ENCODE measurements around the gene IP6K3.
A peak's percentile ranks its signal among the peaks of the same experiment; 100 is the strongest.

IP6K3 gene

DNA sequence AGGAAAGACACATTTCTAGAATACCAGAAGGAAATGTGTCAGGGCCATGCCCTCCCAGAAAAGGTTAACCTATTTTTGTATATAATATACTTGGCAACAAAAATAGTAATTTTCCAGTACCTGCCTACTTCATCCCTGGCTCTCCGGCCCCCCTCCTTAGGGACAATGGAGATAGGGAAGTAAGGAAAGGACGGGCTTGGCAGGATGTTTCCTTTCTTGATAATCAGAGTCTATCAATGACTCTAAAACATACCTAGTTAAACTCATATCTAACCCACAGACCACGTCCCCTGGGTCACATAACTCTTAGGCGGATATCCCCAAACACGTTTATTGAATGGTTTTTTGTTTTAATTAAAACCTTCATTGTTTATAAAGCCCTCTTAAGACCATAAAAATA is 47.0 kb downstream of the IP6K3 start:
- DNase-seq (ENCODE audit: low read depth), result no peak
- TF ChIP-seq MYC (IDR thresholded peaks at IDR 0.05; ENCODE audit: low read depth, low read length) (no peak), POLR2A (IDR thresholded peaks at IDR 0.05; ENCODE audit: extremely low read depth, insufficient read length) (no peak)
- TF ChIP-seq, protein P1, sequence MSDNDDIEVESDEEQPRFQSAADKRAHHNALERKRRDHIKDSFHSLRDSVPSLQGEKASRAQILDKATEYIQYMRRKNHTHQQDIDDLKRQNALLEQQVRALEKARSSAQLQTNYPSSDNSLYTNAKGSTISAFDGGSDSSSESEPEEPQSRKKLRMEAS (IDR thresholded peaks at IDR 0.05; ENCODE audit: low read depth, low read length), result no peak
- TF ChIP-seq, protein P2, sequence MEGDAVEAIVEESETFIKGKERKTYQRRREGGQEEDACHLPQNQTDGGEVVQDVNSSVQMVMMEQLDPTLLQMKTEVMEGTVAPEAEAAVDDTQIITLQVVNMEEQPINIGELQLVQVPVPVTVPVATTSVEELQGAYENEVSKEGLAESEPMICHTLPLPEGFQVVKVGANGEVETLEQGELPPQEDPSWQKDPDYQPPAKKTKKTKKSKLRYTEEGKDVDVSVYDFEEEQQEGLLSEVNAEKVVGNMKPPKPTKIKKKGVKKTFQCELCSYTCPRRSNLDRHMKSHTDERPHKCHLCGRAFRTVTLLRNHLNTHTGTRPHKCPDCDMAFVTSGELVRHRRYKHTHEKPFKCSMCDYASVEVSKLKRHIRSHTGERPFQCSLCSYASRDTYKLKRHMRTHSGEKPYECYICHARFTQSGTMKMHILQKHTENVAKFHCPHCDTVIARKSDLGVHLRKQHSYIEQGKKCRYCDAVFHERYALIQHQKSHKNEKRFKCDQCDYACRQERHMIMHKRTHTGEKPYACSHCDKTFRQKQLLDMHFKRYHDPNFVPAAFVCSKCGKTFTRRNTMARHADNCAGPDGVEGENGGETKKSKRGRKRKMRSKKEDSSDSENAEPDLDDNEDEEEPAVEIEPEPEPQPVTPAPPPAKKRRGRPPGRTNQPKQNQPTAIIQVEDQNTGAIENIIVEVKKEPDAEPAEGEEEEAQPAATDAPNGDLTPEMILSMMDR (IDR thresholded peaks at IDR 0.05; ENCODE audit: low read depth, low read length), result no peak
- no peak overlapping the region for H3K4me3 ChIP-seq (ENCODE audit: low read depth, low read length)

DNA sequence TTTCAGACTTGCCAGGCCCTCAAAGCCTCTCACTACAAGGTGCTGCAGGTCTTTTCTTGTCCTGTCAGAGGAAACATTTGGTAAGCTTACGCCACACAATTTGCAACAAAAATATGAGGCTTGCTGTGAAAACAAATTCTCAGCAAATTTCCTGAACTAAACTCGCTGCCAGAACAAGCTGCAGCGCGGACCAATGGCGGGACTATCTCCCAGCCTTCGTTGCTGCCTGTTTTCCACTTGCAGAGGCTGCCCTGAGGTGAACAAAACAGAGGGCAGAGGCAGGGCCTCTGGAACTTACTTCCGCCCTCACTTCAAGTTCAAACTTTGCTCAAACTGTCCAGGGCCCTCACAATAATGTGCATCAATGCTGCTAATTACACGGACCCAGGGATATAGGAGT is 47.6 kb downstream of the IP6K3 start:
- DNase-seq (ENCODE audit: low read depth), result no peak
- H3K4me3 ChIP-seq (ENCODE audit: low read depth, low read length), result no peak overlapping the region
- no peak for TF ChIP-seq MYC (IDR thresholded peaks at IDR 0.05; ENCODE audit: low read depth, low read length)
- TF ChIP-seq POLR2A (IDR thresholded peaks at IDR 0.05; ENCODE audit: extremely low read depth, insufficient read length), result no peak
- TF ChIP-seq, protein P2 (IDR thresholded peaks at IDR 0.05; ENCODE audit: low read depth, low read length), result no peak
- TF ChIP-seq, protein P1 (IDR thresholded peaks at IDR 0.05; ENCODE audit: low read depth, low read length), result no peak

DNA sequence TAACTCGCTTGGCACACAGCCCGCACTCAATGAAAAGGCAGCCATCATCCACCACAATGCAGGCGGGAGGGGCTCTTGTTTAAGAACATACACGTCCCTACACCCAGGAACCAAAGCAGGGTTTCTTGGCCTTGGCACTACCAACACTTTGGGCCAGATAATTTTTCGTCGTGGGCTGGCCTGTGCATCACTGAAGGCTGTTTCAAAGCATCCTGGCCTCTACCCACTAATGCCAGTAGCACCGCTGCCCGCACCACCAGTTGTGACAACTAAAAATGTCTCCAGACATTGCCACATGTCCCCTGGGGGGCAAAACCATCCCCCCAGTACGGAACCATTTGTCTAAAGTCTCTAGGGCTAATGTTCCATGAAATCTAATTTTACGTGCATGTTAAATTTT is 48.2 kb downstream of the IP6K3 start:
- TF ChIP-seq MYC (IDR thresholded peaks at IDR 0.05; ENCODE audit: low read depth, low read length) (no peak), POLR2A (IDR thresholded peaks at IDR 0.05; ENCODE audit: extremely low read depth, insufficient read length) (no peak)
- TF ChIP-seq, protein P2 (IDR thresholded peaks at IDR 0.05; ENCODE audit: low read depth, low read length), result no peak
- TF ChIP-seq, protein P1 (IDR thresholded peaks at IDR 0.05; ENCODE audit: low read depth, low read length), result no peak
- no peak for DNase-seq (ENCODE audit: low read depth)
- no peak overlapping the region for H3K4me3 ChIP-seq (ENCODE audit: low read depth, low read length)

DNA sequence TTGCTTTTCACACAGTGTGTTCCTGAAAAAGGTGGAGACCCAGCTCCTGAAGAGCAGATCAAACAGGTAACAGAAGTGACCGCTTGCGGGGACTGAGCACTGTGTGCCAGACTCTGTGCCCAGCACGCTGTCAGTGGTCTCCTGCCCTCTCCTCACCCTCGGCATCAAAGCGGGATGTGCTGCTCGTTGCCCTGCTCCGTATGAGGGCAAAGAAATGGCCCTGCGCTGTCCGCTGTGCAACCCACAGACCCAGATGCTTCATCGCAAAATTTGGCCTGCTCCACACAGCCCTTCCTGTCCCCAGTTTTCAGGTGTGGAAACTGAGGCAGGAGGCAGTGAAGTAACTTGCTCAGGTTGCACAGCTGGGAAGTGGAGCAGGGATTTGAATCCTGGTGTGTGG is 48.9 kb downstream of the IP6K3 start:
- no peak for TF ChIP-seq POLR2A (IDR thresholded peaks at IDR 0.05; ENCODE audit: extremely low read depth, insufficient read length)
- TF ChIP-seq, protein P1 (IDR thresholded peaks at IDR 0.05; ENCODE audit: low read depth, low read length), result no peak
- no peak for TF ChIP-seq MYC (IDR thresholded peaks at IDR 0.05; ENCODE audit: low read depth, low read length)
- TF ChIP-seq, protein P2 (IDR thresholded peaks at IDR 0.05; ENCODE audit: low read depth, low read length), result no peak

DNA sequence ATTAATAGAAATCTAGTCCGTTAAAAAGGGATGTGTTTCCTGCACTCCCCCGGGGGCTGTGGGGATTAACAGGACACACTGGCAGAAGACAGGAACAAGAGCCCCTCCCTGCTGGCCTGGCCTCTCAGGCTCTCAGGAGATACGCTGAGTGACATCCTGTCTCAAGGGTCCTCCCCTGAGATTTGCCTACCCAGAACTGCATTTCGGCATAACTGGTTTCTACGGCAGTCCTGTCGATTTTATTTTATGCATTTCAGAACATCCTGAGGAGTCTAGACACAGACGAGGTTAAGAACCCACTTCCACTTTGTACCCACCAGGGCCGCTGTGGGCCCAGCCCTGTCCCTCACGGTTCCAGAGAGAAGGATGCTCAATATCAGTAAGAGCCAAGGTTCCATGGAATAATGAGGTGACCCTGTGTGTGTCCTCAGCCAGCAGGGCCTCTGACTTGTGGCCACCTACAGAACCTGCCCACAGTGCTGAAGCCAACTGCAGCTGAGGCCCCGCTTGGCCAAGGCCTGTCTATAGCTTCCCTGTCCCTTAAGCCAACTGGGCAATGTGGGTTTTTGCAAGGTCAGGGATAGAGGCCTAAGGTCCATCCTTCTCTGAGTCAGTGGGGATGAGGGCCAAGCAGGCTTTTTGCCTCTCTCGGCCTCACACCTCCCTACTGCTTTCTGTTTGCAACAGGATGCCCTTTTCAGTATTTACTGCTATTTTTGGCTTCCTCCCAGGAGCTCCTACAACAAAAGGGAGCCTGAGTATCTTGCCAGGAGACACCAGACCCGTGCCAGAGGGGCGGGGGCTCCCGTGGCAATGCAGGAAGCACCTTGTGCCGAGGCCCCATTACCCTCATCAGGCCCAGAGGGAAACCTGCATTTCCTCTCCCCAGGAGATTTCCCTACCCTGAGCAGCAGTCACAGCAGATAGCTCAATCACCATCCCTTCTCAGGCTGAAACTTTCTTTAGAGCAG is 49.9 kb downstream of the IP6K3 start:
- peak; percentile 26 for DNase-seq (ENCODE audit: low read depth)
- TF ChIP-seq, protein P1 (IDR thresholded peaks at IDR 0.05; ENCODE audit: low read depth, low read length), result no peak
- TF ChIP-seq POLR2A (IDR thresholded peaks at IDR 0.05; ENCODE audit: extremely low read depth, insufficient read length) (no peak), MYC (IDR thresholded peaks at IDR 0.05; ENCODE audit: low read depth, low read length) (no peak)
- TF ChIP-seq, protein P2 (IDR thresholded peaks at IDR 0.05; ENCODE audit: low read depth, low read length), result no peak
- no peak overlapping the region for H3K4me3 ChIP-seq (ENCODE audit: low read depth, low read length)

More for the DNA sequence above, 48.9 kb downstream of the IP6K3 start:
- H3K4me3 ChIP-seq (ENCODE audit: low read depth, low read length), result no peak overlapping the region
- no peak for DNase-seq (ENCODE audit: low read depth)
